HG02973 (cell line): ENCODE results near the gene UPK3A.
"Not testable (repeated sequence)": the region's sequence is repeated elsewhere in the genome, so short reads cannot be mapped to it uniquely, and the experiment has no call there.

Experiments
- ATAC-seq: cut with Tn5 transposase; IDR thresholded peaks from one replicate; pipeline ENCODE4 v1.9.1; 2021; ENCODE audit warnings: moderate library complexity; ENCODE audit not compliant: unreplicated experiment

Gene UPK3A

GRCh38 chr22:45324311-45324711, 39.6 kb downstream of the UPK3A start:
- no peak for ATAC-seq

- not testable (repeated sequence) for ATAC-seq
Observed at GRCh38 chr22:45328261-45328660, 43.5 kb downstream of the UPK3A start.

GRCh38 chr22:45328822-45329529, 44.2 kb downstream of the UPK3A start:
- no peak for ATAC-seq

GRCh38 chr22:45329530-45329936, 44.8 kb downstream of the UPK3A start:
- ATAC-seq: no peak

GRCh38 chr22:45330548-45330947, 45.8 kb downstream of the UPK3A start:
- no peak for ATAC-seq

GRCh38 chr22:45331486-45331885, 46.7 kb downstream of the UPK3A start:
- ATAC-seq: no peak

GRCh38 chr22:45332001-45332400, 47.3 kb downstream of the UPK3A start:
- no peak for ATAC-seq

- ATAC-seq: no peak
Observed at GRCh38 chr22:45334068-45334467, 49.3 kb downstream of the UPK3A start.

GRCh38 chr22:45334528-45334927, 49.8 kb downstream of the UPK3A start:
- ATAC-seq: no peak

- no peak for ATAC-seq
Observed at GRCh38 chr22:45335021-45335818, 50.5 kb downstream of the UPK3A start.

- ATAC-seq: no peak
Observed at GRCh38 chr22:45335854-45336522, 51.2 kb downstream of the UPK3A start.

- no peak for ATAC-seq
Observed at GRCh38 chr22:45336971-45337431, 52.3 kb downstream of the UPK3A start.

GRCh38 chr22:45337536-45337935, 52.8 kb downstream of the UPK3A start:
- no peak for ATAC-seq

GRCh38 chr22:45338795-45339194, 54.0 kb downstream of the UPK3A start:
- no peak for ATAC-seq

GRCh38 chr22:45340323-45340722, 55.6 kb downstream of the UPK3A start:
- no peak for ATAC-seq

- no peak for ATAC-seq
Observed at GRCh38 chr22:45341498-45341897, 56.7 kb downstream of the UPK3A start.

- ATAC-seq: no peak
Observed at GRCh38 chr22:45343143-45343542, 58.4 kb downstream of the UPK3A start.

GRCh38 chr22:45344334-45344733, 59.6 kb downstream of the UPK3A start:
- no peak for ATAC-seq
